HG02938 (cell line): ENCODE results near the gene PLTP.

Source experiments
- ATAC-seq: cut with Tn5 transposase; IDR thresholded peaks from one replicate; pipeline ENCODE4 v1.9.1; 2021; ENCODE audit warnings: mild to moderate bottlenecking, moderate library complexity; ENCODE audit not compliant: unreplicated experiment

The PLTP gene

GRCh38 chr20:45850926-45851325 lies 61.0 kb downstream of the PLTP start:
- no peak for ATAC-seq

GRCh38 chr20:45850238-45850637 lies 61.7 kb downstream of the PLTP start:
- no peak for ATAC-seq

- ATAC-seq = no peak
Measured at GRCh38 chr20:45848969-45849582, 62.9 kb downstream of the PLTP start.
